B cell (primary cell): Measurements from ENCODE around the gene SASH1. TPM values are rescaled to one million over a fixed set of nuclear protein-coding genes. Genes with fewer than 3 reads are reported as not detected.
"Not testable (repeated sequence)": the region's sequence is repeated elsewhere in the genome, so short reads cannot be mapped to it uniquely, and the experiment has no call there.

Source experiments
- ATAC-seq: fragments of 200-7000 bp; cut with Tn5 transposase; one replicate; pipeline ENCODE4 v1.10.0; 2021; ENCODE audit warnings: low read depth, mild to moderate bottlenecking, moderate number of reproducible peaks, moderate library complexity
- CTCF ChIA-PET: fragments of 350-600 bp; sonication (Branson Sonifier 250); formaldehyde crosslinking; loops from one replicate; lab custom pipeline; 2021; ENCODE audit warnings: antibody characterized with exemption, inconsistent platforms; lab: Charles Lee
- POLR2A ChIA-PET: fragments of 350-600 bp; sonication (Branson Sonifier 250); formaldehyde crosslinking; loops from one replicate; lab custom pipeline; 2021; ENCODE audit warnings: antibody characterized with exemption; lab: Charles Lee
- DNase-seq: peaks from one replicate; pipeline ENCODE4 v3.0.0; 2013
- H2AFZ ChIP-seq: 2 replicates; pipeline ENCODE4 v1.6.1; 2012; ENCODE audit warnings: mild to moderate bottlenecking, low read depth, low read length; ENCODE audit not compliant: insufficient read depth, poor library complexity, severe bottlenecking
- H3K27ac ChIP-seq, 2 donors: 1 replicate in 1 of 2; 2 replicates in 1 of 2; pipeline ENCODE4 v1.5.1; 2012 to 2013; ENCODE audit warnings: low read length in 2 of 2, mild to moderate bottlenecking in 2 of 2, moderate library complexity in 1 of 2
- H3K27me3 ChIP-seq, 4 experiments: fragments of 200-600 bp in 1 of 4; sonication (generic) in 1 of 4; replicated peaks in 1 of 4; 1 replicate in 2 of 4; 2 replicates in 2 of 4; pipeline versions ENCODE4 v1.6.1 to v1.7.0; 2013 to 2016; ENCODE audit warnings: low read length in 3 of 4, mild to moderate bottlenecking in 2 of 4, mixed read lengths in 1 of 4, moderate library complexity in 1 of 4; ENCODE audit not compliant: insufficient read depth in 4 of 4, control insufficient read depth in 3 of 4; ENCODE audit errors: control extremely low read depth in 1 of 4
- H3K36me3 ChIP-seq, 2 experiments: replicated peaks in 1 of 2; 1 replicate in 1 of 2; 2 replicates in 1 of 2; pipeline versions ENCODE4 v1.6.1 to v1.7.1; 2013; ENCODE audit warnings: low read length in 1 of 2; ENCODE audit not compliant: insufficient read depth in 2 of 2, control insufficient read depth in 1 of 2; ENCODE audit errors: control extremely low read depth in 1 of 2, extremely low read depth in 1 of 2
- H3K4me1 ChIP-seq, 2 donors: fragments of 200-600 bp in 1 of 2; sonication (generic) in 1 of 2; 1 replicate in 1 of 2; 2 replicates in 1 of 2; pipeline versions ENCODE4 v1.5.1 to v1.6.1; 2013 to 2017; ENCODE audit warnings: low read length in 2 of 2; ENCODE audit not compliant: control insufficient read depth in 2 of 2, insufficient read depth in 2 of 2
- H3K4me2 ChIP-seq: replicated peaks from 2 replicates; pipeline ENCODE3; 2012; ENCODE audit warnings: mild to moderate bottlenecking, low read depth, low read length; ENCODE audit not compliant: poor library complexity, severe bottlenecking
- H3K4me3 ChIP-seq, 5 experiments: fragments of 200-600 bp in 1 of 5; sonication (generic) in 1 of 5; 1 replicate in 3 of 5; 2 replicates in 2 of 5; pipeline versions ENCODE4 v1.5.1 to v1.7.0; 2011 to 2016; ENCODE audit warnings: low read length in 4 of 5, mild to moderate bottlenecking in 4 of 5, low read depth in 2 of 5, control low read depth in 1 of 5, moderate library complexity in 1 of 5; ENCODE audit not compliant: insufficient read depth in 1 of 5; ENCODE audit errors: control extremely low read depth in 1 of 5, extremely low read depth in 1 of 5
- H3K79me2 ChIP-seq: fragments of 200-600 bp; sonication (generic); one replicate; pipeline ENCODE4 v1.6.0; 2016; ENCODE audit warnings: low read length; ENCODE audit not compliant: control insufficient read depth, insufficient read depth
- H3K9ac ChIP-seq: fragments of 200-600 bp; sonication (generic); 2 replicates; pipeline ENCODE4 v1.6.1; 2017; ENCODE audit warnings: mild to moderate bottlenecking, low read length, moderate library complexity
- H3K9me3 ChIP-seq, 3 donors: one replicate each; pipeline versions ENCODE4 v1.6.1 to v1.7.1; 2013; ENCODE audit warnings: low read length in 2 of 3; ENCODE audit not compliant: control insufficient read depth in 2 of 3, insufficient read depth in 1 of 3; ENCODE audit errors: control extremely low read depth in 1 of 3
- H4K20me1 ChIP-seq: 2 replicates; pipeline ENCODE4 v1.6.0; 2012; ENCODE audit warnings: mild to moderate bottlenecking, low read length; ENCODE audit not compliant: insufficient read depth, control insufficient read depth, poor library complexity, severe bottlenecking
- H3K27ac Mint-ChIP-seq: one replicate; pipeline ENCODE4 v1.8.0; 2021; ENCODE audit warnings: mixed read lengths
- H3K27me3 Mint-ChIP-seq: one replicate; pipeline ENCODE4 v1.8.0; 2021; ENCODE audit warnings: mixed read lengths
- H3K4me1 Mint-ChIP-seq: one replicate; pipeline ENCODE4 v1.8.0; 2021; ENCODE audit warnings: mixed read lengths
- H3K4me3 Mint-ChIP-seq: one replicate; pipeline ENCODE4 v1.8.0; 2021; ENCODE audit warnings: mixed read lengths
- H3K9me3 Mint-ChIP-seq: one replicate; pipeline ENCODE4 v1.8.0; 2022; ENCODE audit warnings: mixed read lengths; ENCODE audit not compliant: insufficient read depth
- CTCF ChIP-seq: fragments of 200-600 bp; IDR thresholded peaks from one replicate; pipeline ENCODE4 v1.8.0; 2022; ENCODE audit warnings: antibody characterized with exemption, mild to moderate bottlenecking
- EZH2 ChIP-seq: IDR thresholded peaks from 2 replicates; pipeline ENCODE4 v1.6.1; 2012; ENCODE audit warnings: borderline replicate concordance, low read depth, mild to moderate bottlenecking, moderate library complexity, low read length; ENCODE audit not compliant: insufficient read depth, poor library complexity, severe bottlenecking
- WGBS: methylation state at CpG from one replicate; pipeline ENCODE4 v1.1.5; 2013; ENCODE audit warnings: missing lambda C conversion rate; ENCODE audit not compliant: insufficient coverage; 5-methylcytosine and 5-hydroxymethylcytosine counted together
- intact Hi-C: fragments of 100-400 bp; cut with micrococcal nuclease; formaldehyde crosslinking; loops from one replicate; pipeline ENCODE4 v1.10.0; 2022
- polyA plus RNA-seq: library from polyadenylated mRNA; depleted of rRNA; stranded (reverse); fragments of >200 nt; gene quantifications from 2 replicates; pipeline ENCODE4 v1.2.3, GENCODE V29; 2012
- total RNA-seq, 2 donors: library from RNA; stranded (reverse); fragments of 120-200 nt in 1 of 2; gene quantifications; 1 replicate in 1 of 2; 2 replicates in 1 of 2; pipeline versions ENCODE4 v1.2.3 to v1.2.4, GENCODE V29; 2013 to 2022

SASH1 gene
- total and polyA plus RNA-seq, 2 donors (not counting 1 experiment from before 2014, with no cell fraction given), result 0.01 to 0.07 TPM

- no peak for DNase-seq
- no peak overlapping the region for H3K27ac ChIP-seq
- H4K20me1 ChIP-seq, result no peaks in the 10 kb centered on the region
- no peak for ATAC-seq
- Mint-ChIP-seq H3K27ac (no peak overlapping the region), H3K9me3 (no peaks in the 10 kb centered on the region), H3K4me3 (no peak overlapping the region), H3K27me3 (peaks cover 32% of the 10 kb centered on the region), H3K4me1 (no peaks in the 10 kb centered on the region)
- H3K4me1 ChIP-seq, result no peaks in the 10 kb centered on the region
- H3K79me2 ChIP-seq, result no peaks in the 10 kb centered on the region
- no peaks in the 10 kb centered on the region for H3K36me3 ChIP-seq
- intact Hi-C loops, result no loop called here
- TF ChIP-seq CTCF (no peak), EZH2 (no peak)
- H3K27me3 ChIP-seq, result peaks cover 0 to 9% (median 4%) of the 10 kb centered on the region in 4 experiments
- ChIA-PET POLR2A (no interaction called here), CTCF (no interaction called here)
- H3K4me3 ChIP-seq, result no peak overlapping the region
- H3K9ac ChIP-seq, result no peak overlapping the region
- 85% methylated on average over 7 of the region's 9 CpGs for WGBS
- H3K9me3 ChIP-seq, result no peaks in the 10 kb centered on the region
- H2AFZ ChIP-seq, result no peak overlapping the region
- no peak overlapping the region for H3K4me2 ChIP-seq
Observed at GRCh38 chr6:148349466-148349865, 6.8 kb downstream of the SASH1 start.

- no peaks in the 10 kb centered on the region for H3K4me1 Mint-ChIP-seq
- CTCF ChIA-PET, result no interaction called here
- no peak overlapping the region for H3K4me2 ChIP-seq
- no peaks in the 10 kb centered on the region for H3K79me2 ChIP-seq
- intact Hi-C loops, result no loop called here
- no peak overlapping the region for H3K27ac Mint-ChIP-seq
- no peaks in the 10 kb centered on the region for H3K36me3 ChIP-seq
- peaks cover 0 to 5% (median 1%) of the 10 kb centered on the region in 4 experiments for H3K27me3 ChIP-seq
- no peaks in the 10 kb centered on the region for H3K4me1 ChIP-seq
- H2AFZ ChIP-seq, result no peak overlapping the region
- DNase-seq (no peak), ATAC-seq (no peak)
- POLR2A ChIA-PET, result no interaction called here
- no peak overlapping the region for H3K4me3 Mint-ChIP-seq
- H3K9ac ChIP-seq, result no peak overlapping the region
- no peaks in the 10 kb centered on the region for H3K9me3 Mint-ChIP-seq
- no CpG with 5 or more reads among the region's 1 CpG for WGBS
- H3K9me3 ChIP-seq, result no peaks in the 10 kb centered on the region
- no peaks in the 10 kb centered on the region for H4K20me1 ChIP-seq
- H3K27ac ChIP-seq, result no peak overlapping the region
- peaks cover 25% of the 10 kb centered on the region for H3K27me3 Mint-ChIP-seq
- TF ChIP-seq EZH2 (no peak), CTCF (no peak)
- no peak overlapping the region for H3K4me3 ChIP-seq
Observed at GRCh38 chr6:148351309-148351708, 8.7 kb downstream of the SASH1 start.

GRCh38 chr6:148352421-148352820 lies 9.8 kb downstream of the SASH1 start:
- DNase-seq, H3K9ac ChIP-seq, H2AFZ ChIP-seq, H3K27me3 ChIP-seq, ATAC-seq, H3K9me3 Mint-ChIP-seq, H4K20me1 ChIP-seq, H3K79me2 ChIP-seq, H3K4me3 Mint-ChIP-seq, H3K4me2 ChIP-seq, intact Hi-C loops, H3K9me3 ChIP-seq, H3K4me1 Mint-ChIP-seq, CTCF ChIA-PET, H3K27ac ChIP-seq, H3K27ac Mint-ChIP-seq, H3K4me1 ChIP-seq, H3K36me3 ChIP-seq, POLR2A ChIA-PET, H3K4me3 ChIP-seq: not testable (repeated sequence)
- peaks cover 23% of the 10 kb centered on the region for H3K27me3 Mint-ChIP-seq
- WGBS, result no CpG with 5 or more reads among the region's 7 CpGs
